ENCODE measurements around the gene UPF2. TPM values are rescaled to one million over a fixed set of nuclear protein-coding genes. Genes with fewer than 3 reads are reported as not detected.

UPF2 gene
- total and polyA plus RNA-seq, 2 of the 13 experiments (the other 11 are each of a cell fraction or from before 2014, with no cell fraction given), result 6.2 to 14.5 TPM

DNA sequence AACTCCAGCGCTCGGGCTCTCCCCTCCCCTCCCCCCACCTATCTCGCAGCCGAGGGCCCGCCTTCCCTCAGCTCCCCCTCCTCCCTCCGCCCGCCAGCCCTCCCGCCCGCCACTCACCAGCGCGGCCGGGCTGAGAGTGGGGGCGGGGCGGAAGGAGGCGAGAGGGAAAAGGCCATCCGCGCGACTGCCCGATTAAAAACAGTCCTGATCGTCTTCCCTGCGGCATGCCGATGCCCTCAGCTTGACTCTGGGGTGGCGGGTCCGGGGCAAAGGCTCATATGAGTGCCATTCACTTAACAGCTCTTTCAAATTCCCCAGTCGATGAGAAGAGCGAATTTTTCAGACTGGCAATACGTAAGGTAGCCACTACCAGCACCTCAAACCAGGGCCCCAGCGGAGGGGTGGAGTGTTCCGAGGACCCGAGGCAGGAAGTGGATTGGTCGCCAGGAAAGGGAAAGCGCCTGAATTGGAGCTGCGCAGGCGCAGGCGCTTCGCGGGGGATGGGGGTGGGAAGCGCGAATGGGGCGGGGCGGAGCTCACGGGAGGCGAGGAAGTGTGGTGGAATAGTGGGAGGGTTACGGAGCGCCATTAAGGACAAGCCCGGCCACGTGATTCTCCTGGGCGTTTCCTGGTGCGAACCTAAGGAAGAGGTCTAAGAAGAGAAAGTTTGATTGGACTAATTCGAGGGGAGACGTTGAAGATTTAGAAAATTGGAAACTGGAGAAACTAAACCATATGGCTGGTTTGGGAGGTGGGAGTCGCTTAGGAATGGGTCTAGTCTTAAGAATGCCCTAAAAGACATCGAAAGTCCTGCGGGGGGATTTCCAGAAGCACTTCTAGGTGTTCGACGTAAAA is at the start of gene UPF2 (continued):
- TF ChIP-seq ZFP91 (CRISPR knock-in tag; IDR thresholded peaks at IDR 0.05; ENCODE audit: borderline replicate concordance) (peak; percentile 66; the same call in 1 of the 2 replicates), ZFP36 (IDR thresholded peaks at IDR 0.05; ENCODE audit: borderline replicate concordance, low read depth, low read length, partially characterized antibody) (no peak), CHD4 (IDR thresholded peaks at IDR 0.05; ENCODE audit: borderline replicate concordance, low read length) (no peak; the same call in 1 of the 2 replicates), ZBTB3 (CRISPR knock-in tag; IDR thresholded peaks at IDR 0.05; ENCODE audit: borderline replicate concordance, low read depth) (no peak), PBX2 (CRISPR knock-in tag; IDR thresholded peaks at IDR 0.05) (peak; percentile 79), NCOA2 (CRISPR knock-in tag; IDR thresholded peaks at IDR 0.05) (no peak), CENPX (CRISPR knock-in tag; IDR thresholded peaks at IDR 0.05) (no peak), NCOA5 (CRISPR knock-in tag; IDR thresholded peaks at IDR 0.05) (no peak), KLF12 (CRISPR knock-in tag; IDR thresholded peaks at IDR 0.05; ENCODE audit: borderline replicate concordance) (peak; percentile 45)
- TF ChIP-seq, protein P1, sequence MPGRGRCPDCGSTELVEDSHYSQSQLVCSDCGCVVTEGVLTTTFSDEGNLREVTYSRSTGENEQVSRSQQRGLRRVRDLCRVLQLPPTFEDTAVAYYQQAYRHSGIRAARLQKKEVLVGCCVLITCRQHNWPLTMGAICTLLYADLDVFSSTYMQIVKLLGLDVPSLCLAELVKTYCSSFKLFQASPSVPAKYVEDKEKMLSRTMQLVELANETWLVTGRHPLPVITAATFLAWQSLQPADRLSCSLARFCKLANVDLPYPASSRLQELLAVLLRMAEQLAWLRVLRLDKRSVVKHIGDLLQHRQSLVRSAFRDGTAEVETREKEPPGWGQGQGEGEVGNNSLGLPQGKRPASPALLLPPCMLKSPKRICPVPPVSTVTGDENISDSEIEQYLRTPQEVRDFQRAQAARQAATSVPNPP (CRISPR knock-in tag; IDR thresholded peaks at IDR 0.05), result no peak
- TF ChIP-seq, protein P2, sequence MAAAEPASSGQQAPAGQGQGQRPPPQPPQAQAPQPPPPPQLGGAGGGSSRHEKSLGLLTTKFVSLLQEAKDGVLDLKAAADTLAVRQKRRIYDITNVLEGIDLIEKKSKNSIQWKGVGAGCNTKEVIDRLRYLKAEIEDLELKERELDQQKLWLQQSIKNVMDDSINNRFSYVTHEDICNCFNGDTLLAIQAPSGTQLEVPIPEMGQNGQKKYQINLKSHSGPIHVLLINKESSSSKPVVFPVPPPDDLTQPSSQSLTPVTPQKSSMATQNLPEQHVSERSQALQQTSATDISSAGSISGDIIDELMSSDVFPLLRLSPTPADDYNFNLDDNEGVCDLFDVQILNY (CRISPR knock-in tag; conservative IDR thresholded peaks at IDR 0.05), result no peak
- TF ChIP-seq, protein P3, sequence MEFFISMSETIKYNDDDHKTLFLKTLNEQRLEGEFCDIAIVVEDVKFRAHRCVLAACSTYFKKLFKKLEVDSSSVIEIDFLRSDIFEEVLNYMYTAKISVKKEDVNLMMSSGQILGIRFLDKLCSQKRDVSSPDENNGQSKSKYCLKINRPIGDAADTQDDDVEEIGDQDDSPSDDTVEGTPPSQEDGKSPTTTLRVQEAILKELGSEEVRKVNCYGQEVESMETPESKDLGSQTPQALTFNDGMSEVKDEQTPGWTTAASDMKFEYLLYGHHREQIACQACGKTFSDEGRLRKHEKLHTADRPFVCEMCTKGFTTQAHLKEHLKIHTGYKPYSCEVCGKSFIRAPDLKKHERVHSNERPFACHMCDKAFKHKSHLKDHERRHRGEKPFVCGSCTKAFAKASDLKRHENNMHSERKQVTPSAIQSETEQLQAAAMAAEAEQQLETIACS (CRISPR knock-in tag; IDR thresholded peaks at IDR 0.05), result no peak
- TF ChIP-seq, protein P4, sequence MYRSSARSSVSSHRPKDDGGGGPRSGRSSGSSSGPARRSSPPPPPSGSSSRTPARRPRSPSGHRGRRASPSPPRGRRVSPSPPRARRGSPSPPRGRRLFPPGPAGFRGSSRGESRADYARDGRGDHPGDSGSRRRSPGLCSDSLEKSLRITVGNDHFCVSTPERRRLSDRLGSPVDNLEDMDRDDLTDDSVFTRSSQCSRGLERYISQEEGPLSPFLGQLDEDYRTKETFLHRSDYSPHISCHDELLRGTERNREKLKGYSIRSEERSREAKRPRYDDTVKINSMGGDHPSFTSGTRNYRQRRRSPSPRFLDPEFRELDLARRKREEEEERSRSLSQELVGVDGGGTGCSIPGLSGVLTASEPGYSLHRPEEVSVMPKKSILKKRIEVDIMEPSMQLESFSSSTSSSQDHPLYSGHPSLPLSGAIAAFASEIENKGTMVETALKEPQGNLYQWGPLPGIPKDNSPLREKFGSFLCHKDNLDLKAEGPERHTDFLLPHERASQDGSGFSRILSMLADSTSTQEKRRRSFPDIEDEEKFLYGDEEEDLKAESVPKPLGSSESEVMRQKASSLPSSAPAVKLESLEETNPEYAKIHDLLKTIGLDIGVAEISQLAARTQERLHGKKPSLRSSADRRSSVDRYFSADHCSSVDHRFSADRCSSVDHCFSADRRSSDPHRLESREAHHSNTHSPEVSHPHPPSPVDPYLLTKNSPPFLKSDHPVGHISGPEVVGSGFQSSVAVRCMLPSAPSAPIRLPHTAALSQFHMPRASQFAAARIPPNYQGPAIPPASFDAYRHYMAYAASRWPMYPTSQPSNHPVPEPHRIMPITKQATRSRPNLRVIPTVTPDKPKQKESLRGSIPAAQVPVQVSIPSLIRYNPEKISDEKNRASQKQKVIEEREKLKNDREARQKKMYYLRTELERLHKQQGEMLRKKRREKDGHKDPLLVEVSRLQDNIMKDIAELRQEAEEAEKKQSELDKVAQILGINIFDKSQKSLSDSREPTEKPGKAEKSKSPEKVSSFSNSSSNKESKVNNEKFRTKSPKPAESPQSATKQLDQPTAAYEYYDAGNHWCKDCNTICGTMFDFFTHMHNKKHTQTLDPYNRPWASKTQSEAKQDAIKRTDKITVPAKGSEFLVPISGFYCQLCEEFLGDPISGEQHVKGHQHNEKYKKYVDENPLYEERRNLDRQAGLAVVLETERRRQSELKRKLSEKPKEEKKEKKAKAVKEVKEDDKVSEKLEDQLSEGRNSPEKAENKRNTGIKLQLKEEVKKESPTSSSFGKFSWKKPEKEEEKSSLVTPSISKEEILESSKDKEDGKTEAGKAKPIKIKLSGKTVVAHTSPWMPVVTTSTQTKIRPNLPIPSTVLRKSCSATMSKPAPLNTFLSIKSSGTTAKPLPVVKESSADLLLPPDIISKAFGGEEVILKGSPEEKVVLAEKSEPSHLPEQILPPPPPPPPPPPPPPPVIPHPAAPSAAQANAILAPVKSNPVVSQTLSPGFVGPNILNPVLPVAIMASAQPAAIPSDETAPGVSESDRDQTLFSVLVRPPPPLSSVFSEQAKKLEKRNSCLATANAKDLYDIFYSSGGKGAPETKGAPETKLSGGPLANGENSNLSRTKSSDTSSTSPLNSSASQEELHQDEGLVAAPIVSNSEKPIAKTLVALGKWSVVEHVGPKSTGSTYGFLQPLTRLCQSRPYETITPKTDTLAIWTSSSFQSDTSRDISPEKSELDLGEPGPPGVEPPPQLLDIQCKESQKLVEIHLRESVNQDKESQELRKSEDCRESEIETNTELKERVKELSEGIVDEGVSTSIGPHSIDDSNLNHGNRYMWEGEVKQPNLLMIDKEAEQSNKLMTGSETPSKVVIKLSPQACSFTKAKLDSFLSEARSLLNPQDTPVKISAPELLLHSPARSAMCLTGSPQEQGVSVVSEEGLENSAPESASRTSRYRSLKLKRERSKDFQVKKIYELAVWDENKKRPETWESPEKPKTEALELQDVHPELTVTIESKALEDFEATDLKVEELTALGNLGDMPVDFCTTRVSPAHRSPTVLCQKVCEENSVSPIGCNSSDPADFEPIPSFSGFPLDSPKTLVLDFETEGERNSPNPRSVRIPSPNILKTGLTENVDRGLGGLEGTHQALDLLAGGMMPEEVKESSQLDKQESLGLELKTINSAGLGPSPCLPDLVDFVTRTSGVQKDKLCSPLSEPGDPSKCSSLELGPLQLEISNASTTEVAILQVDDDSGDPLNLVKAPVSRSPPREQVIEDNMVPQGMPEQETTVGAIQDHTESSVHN (CRISPR knock-in tag; IDR thresholded peaks at IDR 0.05), result no peak
